NCI-H446 (cell line): ENCODE data around the gene MGAT5B.
"Not testable (repeated sequence)": the region's sequence is repeated elsewhere in the genome, so short reads cannot be mapped to it uniquely, and the experiment has no call there.

ENCODE experiments used
- DNase-seq, 2 experiments: peaks; one replicate each; lab custom pipeline; 2025; lab: John Stamatoyannopoulos, UW

The MGAT5B gene

DNA sequence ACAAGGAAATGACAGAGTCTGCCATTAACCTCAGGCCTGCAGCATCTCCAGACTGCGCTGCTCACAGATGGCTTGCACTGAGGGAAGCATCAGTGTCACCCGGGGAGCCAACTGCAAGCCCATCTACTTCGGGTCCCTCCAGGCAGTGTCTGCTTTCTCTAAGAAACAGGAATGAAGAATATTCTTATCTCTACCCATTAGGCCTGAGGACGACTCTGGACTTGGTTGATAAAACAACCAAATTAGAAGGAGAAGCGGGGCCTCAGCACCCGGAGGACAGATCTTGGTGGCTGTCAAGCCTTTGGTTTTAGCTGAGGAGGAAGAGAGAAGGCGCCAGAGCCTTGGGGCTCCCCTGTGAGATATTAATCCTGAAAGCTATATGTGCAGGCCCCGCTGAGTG, 19.5 kb upstream of the MGAT5B start:
- no peak for DNase-seq

DNA sequence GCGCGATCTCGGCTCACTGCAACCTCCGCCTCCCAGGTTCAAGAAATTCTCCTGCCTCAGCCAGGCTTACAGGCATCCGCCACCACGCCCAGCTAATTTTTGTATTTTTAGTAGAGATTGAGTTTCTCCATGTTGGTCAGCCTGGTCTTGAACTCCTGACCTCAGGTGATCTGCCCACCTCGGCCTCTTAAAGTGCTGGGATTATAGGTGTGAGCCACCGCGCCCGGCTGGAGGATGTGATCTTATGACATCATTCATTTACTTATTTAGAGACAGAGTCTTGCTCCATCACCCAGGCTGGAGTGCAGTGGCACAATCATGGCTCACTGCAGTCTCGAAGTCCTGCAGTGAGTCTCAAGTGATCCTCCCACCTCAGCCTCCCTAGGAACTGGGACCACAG, 19.0 kb upstream of the MGAT5B start:
- not testable (repeated sequence) for DNase-seq

DNA sequence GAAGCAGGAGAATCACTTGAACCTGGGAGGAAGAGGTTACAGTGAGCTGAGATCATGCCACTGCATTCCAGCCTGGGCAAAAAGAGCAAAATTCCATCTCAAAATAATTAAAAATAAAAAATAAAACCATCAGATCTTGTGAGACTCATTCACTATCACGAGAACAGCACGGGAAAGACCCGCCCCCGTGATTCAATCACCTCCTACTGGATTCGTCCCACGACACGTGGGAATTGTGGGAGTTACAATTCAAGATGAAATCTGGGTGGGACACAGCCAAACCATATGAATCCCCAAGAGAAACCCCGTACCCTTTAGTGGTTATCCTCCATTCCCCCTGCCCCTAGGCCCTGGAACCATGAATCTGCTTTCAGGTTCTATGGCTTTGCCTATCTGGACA, 15.4 kb upstream of the MGAT5B start:
- no peak for DNase-seq

DNA sequence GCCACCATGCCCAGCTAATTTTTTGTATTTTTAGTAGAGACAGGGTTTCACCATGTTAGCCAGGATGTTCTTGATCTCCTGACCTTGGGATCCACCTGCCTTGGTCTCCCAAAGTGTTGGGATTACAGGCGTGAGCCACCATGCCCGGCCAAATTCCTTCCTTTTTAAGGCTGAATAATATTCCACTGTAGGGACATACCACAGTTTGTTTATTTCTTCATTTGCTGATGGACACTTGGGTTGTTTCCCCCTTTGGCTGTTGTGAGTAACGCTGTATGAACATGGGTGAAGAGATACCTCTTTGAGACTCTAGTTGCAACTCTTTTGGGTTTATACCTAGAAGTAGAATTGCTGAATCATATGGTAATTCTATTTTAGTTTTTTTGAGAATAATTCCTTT, 13.1 kb upstream of the MGAT5B start:
- DNase-seq = no peak

DNA sequence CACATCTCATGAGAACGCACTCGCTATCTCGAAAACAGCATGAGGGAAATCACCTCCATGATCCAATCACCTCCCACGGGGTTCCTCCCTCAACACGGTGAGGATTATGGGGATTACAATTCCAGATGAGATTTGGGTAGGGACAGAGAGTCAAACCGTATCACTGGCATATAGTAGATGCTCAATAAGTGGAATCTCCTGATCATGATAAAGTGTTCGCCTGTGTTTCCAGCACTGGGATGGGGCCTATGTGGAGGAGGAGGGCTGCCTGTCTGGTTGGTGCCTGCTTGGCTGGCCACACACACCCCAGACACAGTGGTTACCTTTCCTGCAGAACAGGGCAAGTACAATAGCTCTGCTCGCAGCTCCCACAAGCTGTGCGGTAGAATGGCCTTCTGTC, 6.1 kb upstream of the MGAT5B start:
- no peak for DNase-seq

DNA sequence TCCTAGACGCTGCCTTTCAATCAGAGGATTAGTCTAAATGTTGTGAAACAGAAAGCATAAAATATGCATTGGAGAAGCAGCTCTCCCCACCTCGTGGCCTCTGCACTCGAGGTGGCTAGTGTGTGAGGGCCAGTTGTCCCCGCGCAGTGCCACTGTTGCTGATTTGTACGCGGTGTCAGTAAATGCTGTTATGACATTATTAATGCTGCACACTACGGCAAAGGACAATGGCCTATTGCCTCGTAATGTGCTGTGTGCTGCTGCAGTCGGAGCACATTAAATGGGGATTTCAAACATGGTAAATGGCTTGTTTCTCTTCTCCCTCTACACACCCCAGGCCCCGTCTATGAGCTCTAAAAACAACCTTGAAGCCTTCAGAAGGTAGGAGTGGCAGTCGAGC, 5.7 kb upstream of the MGAT5B start:
- no peak for DNase-seq

DNA sequence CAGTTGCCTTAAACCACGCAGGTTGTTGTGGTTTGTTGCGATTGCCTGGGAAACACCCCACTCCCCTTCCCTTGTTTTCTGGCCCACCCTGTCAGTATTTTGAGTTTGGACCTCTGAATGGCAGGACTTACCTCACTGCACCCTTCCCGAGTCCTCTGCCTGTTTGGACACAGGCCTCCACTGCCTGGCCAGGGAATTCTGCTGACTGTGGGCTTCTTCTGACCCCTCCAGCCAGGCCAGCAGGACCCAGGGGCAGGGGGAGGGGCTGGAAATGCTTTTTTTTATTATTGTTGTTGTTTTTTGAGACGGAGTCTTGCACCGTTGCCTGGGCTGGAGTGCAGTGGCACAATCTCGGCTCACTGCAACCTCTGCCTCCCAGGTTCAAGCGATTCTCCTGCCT, 4.2 kb upstream of the MGAT5B start:
- no peak for DNase-seq

DNA sequence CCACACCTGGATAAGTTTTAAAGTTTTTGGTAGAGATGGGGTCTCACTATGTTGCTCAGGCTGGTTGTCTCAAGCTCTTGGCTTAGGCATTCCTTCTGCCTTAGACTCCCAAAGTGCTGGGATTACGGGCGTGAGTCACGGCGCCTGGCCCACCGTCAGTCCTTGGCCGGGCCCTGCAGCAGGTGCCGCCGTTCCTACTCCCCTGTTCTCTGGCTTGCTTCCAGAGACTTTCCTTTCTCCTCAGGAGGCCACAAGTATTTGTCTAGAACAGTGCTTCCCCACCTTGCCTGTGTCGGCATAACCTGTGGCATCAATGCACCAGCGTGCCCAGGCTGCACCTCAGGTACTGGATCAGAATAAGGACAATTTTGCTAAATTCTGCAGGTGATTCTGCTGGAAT, 3.0 kb upstream of the MGAT5B start:
- no peak for DNase-seq

DNA sequence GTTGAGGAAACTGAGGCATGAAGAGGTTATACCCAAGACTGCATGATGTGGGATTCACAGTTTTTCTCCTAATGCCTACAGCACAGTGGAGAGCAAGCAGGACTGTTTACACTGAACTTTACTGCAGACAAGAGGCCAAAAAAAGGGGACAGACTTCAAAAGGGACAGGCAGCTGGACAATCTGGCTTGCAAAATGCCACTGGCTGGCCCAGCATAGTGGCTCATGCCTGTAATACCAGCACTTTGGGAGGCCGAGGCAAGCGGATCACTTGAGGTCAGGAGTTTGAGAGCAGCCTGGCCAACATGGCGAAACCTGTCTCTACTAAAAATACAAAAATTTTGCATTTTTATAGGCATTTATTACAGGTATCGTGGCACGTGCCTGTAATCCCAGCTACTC, 2.0 kb upstream of the MGAT5B start:
- DNase-seq = no peak

DNA sequence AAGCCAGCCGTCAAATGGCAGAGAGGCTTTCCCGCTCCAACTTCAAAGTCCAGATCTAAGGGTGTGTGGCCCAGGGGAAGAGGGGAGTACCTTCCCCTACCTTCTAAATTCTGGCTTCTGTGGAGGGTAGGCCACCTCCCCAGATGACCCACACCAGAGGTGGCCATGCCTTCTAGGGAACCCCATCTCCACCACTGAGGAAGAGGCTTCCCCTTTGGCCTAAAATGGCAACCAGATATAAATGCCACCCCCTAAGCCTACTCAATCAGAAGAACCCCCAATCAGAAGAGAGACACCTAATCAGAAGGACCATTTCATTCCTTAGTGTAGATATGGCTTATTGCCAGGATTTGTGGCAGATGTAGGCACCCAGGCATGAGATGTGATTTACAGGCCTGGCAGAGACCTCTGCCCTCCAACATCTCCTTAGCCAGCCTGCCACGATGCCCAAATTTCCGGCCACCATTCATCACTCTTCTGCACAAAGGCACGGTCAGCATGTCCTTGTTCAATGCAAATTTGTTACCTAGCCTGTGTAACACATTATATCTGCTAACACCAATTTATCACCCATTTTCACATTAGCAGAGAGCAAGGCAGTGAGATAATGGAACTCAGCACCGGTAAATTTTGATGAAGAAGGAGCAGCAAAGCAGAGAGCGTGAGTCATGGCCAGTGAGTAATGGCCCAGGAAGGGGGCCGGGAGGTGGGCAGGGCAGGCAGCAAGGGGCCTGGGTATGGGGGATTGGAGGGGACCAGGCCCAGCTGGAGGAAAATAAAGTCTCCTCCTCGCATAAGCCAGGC, 1.2 kb upstream of the MGAT5B start:
- DNase-seq = peak in 1 of 2 experiments; percentile 16

DNA sequence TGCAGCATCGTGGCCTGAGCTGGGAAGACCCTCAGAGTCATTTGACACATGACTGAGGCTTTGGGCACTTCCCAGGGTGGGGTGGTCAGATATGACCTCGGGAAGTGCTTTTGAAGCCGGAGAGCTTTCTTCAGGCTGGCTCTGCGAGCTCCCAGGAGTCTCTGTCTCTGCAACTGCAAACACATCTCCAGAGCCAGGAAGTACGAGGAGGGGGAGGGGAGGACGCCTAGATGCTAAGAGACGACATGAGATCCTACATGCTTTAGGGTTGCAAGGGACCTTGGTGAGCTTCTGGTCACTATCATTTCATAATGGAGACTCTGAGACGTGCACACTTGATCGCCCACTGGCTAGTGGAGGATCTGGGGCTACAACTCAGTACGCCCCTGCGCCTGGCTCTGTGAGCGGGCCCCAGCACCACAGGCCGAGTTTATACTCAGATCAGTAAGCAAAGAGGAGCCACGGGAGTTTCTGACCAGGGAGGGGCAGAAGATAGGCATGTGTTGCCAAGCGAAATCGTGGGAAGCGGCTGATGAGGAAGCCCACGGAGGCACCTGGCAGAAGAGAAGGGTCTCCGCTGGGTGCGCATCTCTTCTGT, 527 bp upstream of the MGAT5B start:
- DNase-seq = no peak

DNA sequence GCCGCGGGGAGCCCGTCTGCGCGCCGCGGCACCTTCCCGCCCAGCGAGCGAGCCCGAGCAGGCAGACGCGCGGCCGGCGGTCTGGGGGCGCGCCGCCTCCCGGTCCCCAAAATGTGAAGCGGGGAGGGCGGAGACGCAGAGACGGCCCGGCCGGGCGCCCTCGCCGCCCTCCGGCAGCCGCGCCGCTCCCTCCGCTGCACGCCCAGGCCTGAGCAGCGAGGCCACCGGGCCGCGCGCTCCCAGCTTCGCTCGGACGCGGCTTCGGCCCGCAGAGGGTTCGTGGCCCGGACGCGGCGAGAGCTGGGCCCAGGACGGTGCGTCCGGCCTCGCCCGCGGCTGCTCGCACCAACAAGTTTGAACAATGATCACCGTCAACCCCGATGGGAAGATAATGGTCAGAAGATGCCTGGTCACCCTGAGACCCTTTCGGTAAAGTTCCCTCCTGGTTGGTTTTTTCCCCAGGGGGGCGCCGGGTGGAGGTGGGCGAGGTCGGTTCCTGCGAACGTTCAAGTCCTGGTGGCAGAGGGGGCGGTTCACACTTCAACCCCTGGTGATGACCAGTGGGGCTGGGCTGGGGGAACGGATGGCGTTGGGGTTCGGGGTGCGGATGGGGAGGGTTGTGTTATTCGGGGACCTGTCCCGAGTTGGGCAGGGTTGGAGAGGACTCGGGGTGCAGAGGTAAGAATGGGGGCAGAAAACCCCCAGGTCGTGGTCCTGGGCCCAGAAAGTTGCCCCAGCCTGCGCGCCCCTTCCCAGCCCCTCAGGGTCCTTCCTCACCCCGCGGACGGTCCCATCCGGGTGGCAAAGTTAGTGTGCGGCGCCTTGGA, 678 bp downstream of the MGAT5B start:
- peak in 1 of 2 experiments; percentile 13 for DNase-seq

DNA sequence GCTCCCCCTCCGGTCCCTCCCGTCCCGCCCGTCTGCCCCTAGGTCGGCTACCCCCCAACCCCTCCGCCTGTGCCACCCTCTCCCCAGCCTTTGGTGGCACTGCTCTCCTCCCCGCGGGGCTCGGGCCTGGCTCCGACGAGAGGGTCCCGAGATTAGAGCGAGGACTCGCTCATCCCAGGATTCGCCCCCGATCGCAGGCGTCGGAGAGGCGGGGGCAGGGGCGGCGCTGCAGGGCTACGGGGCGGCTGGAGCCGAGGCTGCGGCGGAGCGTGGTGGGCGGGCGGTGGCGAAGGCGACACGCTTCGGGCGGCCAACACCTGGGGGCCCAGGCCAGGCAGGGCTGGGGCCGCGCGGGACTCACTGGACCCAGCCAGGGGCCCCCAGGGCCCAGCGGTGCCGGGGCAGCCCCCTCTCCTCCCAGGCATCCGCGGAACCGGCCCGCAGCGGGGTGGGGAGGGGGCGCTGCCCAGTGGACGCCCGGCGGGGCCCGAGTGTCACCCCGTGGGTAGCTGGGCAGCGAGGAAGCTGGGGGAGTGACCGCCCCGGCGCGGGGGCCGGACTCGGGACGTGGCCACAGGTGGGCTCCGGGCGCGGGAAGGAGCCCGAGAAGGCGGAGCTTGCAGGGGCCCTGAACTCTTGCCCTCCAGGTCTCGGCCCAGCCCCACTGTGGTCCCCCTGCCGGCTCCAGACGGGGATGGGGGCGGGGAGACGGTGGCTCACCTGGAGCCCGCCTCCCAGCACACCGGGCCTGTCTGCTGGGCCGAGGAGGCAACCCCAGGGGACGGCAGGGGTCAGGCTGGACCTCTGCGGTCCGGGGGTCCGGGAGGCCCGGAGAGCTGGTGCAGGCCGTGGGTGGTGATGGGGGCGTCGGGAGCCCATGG, 1.5 kb downstream of the MGAT5B start:
- no peak for DNase-seq

DNA sequence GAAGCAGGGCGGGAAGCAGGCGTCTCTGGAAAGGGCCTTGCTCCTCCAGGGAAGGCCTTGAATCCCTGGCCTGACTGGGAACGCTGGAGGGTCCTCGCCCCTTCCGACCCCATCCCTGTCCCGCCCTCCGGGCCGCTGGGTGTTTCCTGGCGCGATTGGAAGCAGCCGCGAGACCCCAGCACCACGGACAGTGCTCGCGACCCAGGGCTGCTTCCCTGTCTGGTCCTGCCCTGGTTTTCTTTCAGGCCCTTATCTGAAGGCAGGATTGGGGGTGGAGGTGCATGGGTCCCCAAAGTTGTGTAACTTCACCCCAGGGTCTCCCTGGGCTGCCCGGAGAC, 2.1 kb downstream of the MGAT5B start:
- DNase-seq = no peak

DNA sequence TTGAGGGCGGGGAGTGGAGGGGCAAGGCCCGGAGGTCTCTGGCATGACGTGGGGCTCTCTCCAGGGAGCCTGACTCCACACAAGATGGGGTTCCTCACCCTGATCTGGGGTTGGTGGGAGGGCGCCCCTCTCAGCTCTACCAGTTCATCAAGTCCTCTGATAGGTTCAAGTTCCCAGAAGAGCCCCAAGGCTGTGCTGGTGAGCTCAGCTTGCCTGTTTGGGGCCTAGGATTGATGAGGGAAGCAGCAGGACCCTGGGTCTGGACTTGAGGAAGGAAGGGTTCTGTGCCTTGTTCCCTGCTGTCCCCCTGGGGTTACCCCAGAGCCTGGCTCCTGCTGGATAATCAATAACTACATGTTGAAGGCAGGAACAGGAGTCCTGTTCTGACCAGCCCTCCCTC, 3.5 kb downstream of the MGAT5B start:
- DNase-seq = no peak

DNA sequence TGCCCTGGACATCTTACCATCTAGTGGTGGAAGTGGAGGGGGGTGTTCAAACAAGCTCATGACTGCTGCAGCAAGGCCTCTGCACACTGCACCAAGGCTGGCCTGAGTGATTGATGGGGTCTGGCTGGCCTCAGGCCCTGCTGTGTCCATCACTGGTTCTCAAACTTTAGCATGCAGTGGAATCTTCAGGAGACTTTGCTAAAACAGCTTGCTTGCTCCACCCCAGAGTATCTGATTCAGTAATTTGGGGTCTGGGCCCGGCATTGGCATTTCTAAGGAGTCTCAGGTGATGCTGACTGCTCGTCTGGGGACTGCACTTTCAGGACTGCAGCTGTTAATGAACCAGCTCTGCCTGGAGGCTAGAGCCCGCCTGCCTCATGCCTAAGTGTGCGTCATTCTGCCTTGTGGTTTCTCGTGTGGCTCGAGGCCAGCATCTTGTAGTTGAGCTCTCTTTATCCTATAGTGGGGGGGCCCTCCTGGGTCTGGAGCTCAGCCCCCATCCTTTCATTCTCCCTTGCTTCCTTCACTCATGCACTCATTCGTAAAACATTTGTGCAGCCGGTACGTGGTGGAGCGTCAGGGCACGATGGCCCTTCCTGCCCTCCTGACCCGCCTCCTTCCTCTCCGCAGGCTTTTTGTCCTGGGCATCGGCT, 4.1 kb downstream of the MGAT5B start:
- DNase-seq = no peak

DNA sequence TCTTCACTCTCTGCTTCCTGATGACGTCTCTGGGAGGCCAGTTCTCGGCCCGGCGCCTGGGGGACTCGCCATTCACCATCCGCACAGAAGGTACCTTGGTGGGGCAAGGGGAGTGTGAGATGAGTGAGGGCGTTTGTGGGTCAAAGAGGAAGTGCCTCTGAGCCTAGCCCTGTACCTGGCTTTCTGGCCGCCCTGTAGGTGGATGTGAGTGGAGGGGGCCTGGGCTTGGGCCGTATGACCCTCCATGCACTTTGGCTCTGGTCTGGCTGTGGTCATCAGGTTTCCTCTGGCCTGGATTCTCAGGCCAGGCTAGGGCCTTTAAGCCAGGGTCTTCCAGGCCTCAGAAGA, 4.6 kb downstream of the MGAT5B start:
- no peak for DNase-seq

DNA sequence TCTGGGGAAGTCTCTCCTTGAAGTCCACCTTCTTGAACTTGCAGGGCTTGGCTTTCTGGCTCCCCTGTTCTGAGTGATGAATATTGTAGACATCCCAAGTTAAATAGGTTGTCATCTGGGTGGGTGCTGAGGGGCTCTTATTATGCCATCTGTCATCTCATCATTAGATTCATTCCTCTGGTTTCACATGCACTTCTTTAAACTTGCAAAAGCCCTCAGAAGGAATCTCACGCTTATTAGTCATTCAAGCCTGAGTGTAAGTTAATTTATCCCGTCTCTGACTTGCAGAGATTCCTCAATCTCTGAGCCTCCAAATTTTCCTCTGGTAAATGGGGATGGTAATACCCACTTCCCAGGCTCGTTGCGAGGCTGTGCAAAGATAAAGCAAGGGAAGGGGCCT, 5.7 kb downstream of the MGAT5B start:
- no peak for DNase-seq

DNA sequence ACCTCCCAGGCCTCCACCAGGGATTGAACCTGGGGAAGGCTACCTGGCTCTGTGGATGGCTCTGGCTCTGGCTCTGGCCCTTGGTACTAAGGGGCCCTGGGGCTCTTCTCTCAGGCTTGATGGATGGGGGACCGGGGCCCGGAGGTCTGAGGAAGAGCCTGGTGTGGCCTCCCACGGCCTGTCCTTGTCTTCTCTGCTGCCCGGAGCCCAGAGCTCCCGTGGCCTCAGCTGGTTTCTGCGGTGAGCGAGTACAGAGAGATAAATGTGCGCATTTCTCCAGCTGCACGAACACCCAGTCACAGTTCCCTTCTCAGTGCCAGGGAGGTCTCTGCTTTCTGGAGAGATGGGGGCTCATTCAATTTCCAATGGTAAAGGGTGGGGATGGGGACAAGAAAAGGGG, 9.2 kb downstream of the MGAT5B start:
- DNase-seq = no peak

DNA sequence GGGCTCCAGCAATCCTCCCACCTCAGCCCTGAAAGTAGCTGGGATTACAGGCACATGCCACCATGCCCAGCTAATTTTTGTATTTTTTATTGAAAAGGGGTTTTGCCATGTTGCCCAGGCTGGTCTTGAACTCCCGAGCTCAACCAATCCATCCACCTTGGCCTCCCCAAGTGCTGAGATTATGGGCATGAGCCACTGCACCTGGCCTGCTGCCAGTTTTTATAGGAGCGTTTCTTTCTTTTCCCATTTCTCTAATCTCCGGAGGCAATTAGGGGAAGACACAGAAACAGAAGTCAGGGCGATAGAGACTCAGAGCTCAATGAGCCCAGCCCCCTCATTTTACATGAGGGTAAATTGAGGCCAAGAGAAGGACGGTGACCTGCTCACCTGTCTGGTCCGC, 10.4 kb downstream of the MGAT5B start:
- DNase-seq = no peak

DNA sequence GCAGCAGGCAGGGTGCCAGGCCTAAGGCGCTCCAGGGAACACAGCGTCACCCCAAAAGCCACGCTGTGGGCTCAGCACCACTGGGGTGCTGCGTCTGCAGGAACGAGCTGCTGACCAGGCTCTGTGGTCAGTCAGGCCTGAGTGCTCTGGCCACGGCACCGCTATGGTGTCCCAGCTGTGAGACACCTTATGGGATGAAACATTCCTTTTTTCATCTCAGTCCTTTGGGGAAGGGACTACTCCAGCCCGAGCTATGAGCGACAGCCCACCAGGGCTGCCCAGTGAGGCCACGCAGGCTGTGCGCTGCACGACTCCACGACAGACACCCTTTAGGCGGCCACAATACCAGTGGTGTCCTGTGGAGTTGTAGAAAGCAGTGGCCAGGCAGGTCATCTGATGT, 11.1 kb downstream of the MGAT5B start:
- no peak for DNase-seq

DNA sequence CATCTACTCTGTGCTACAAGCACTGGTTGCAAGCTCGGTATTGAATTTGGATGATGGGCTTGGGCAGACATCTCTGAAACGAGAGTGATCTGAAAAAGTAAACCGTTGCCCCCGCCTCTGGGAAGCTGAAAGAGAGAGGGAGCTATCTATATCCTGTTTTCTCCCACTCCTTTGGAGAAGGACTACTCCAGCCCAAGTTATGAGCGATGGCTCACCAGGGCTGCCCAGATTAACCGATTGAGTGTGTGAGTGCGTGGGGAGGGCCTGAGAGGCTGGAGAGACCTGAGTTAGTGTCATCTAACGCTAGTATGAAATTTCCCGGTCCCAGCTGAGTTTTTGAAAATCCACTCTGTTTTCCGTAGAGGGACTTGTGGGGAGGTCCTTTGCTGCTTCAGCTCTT, 11.5 kb downstream of the MGAT5B start:
- DNase-seq = no peak
